Globus pallidus (tissue), 1 donor: ENCODE data around the gene SMU1.

Source experiments
- DNase-seq: peaks from one replicate; pipeline ENCODE4 v3.0.0-alpha.2; 2015; ENCODE audit warnings: low spot score

SMU1 gene

DNA sequence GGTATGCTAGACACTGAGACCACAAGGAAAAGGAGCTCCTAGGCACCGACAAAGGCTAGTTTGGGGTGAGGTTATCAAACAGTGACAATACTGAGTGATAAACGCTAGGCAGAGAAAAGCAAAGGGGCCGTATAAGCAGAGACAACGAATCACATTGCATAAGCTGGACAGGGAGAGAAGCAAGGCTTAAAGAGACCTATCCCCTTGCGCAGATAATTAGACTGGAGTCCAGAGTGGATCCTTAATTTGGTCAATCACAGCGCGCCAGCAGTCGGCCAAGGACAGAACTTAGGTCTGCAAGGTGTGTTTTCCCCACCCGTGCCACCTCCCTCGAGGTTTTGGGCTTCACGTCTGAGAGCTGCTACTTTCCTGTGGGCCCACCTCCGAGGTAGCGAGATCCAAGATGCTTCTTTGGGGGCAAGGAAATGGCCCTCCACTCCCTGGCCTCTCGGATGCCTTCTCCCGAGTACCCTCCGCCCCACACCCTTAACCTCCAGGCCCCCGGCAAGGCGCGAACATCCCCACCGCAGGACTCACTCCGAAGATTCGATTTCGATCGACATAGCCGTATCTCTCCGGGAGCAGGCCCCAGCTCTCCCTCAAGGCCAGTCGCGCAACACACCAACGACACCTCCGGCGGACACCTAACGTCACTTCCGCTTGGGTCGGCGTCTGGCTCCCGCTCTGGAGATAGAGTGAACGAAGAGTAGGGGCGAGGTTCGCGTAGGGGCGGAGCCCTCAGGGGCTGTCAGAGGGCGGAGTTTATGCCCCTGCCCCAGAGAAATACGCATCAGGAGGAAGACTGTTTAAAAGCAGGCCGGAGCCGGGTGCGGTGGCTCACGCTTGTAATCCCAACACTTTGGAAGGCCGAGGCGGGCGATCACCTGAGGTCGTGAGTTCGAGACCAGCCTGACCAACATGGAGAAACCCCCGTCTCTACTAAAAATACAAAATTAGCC is at the start of gene SMU1:
TSS of gene SMU1 (minus strand) at position 629 of the 959 bp plus-strand sequence. CDS start at position 563, 66 bp downstream.
- DNase-seq, result peak; percentile 94

- DNase-seq, result no peak
Measured at GRCh38 chr9:33125461-33125860, 49.0 kb upstream of the SMU1 start.

DNA sequence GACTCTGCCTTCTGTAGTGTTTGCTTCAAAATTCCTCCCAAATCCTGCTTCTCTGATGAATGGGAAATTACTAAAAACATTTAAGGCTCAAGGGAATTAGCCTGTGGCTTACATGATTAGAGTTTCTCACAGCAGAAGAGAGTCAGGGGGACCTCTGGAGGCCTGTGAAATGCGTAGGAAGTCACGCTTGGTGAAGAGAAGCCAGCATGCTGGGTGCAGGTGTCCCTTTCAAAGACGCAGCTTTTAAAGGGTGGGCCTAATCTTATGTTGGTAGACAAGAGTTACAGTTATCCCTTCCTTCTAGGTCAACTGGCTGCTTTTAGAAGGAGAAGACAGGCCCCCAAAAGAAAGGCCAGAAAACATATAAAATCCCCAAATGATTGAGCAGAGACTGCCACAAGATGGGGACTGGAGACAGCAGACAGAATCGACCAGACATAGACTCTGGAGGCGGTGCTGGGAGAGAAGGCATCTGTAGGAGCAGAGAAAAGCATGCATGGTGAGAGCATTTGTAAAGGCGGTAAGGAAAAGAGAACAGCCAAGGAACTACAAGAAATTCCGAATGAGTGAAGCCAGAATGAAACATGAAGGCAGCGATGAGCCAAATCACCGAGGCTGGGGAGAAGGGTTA is 48.4 kb upstream of the SMU1 start:
- no peak for DNase-seq

GRCh38 chr9:33124046-33124445 is 47.6 kb upstream of the SMU1 start:
- DNase-seq, result no peak

GRCh38 chr9:33123407-33124031 is 47.0 kb upstream of the SMU1 start:
- DNase-seq, result no peak

DNA sequence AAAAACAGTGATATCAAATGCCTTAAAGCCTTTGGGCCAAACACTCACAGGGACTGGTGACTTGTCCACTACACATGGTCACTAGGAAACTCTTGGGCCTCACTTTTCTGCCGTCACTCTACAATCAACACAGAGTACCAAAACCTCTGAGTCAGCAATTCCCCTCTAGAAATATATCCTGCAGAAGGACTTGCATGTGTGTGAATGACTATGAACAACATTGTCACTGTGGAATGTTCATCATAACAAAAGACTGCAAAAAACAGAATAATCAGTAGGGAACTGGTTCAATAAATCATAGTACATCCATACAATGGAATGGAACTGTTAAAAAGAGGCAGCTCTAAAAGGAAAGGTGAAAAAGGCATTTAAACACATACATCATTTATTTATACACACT is 44.1 kb upstream of the SMU1 start:
- no peak for DNase-seq

- DNase-seq, result no peak
Measured at GRCh38 chr9:33117796-33118195, 41.3 kb upstream of the SMU1 start.

- DNase-seq, result no peak
Measured at GRCh38 chr9:33117306-33117705, 40.8 kb upstream of the SMU1 start.

DNA sequence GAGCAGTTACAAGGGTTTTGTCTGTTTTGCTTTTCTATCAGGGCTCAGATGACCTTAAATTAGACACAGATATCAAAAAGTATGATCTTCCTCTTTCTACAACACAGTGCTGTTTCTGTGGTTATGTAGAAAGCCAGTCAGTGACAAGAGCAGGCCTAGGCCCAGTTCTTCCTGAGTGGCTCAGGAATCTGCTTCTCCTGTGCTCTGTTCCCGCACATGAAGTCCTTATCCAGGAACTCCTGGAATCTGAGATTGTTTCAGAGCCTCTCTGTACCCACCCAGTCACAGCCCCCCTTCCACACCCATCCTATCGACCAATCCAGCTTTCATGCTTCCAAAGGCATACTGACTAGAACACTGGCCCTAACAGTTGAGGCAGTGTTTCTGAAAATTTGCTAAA is 40.4 kb upstream of the SMU1 start:
- DNase-seq, result no peak

DNA sequence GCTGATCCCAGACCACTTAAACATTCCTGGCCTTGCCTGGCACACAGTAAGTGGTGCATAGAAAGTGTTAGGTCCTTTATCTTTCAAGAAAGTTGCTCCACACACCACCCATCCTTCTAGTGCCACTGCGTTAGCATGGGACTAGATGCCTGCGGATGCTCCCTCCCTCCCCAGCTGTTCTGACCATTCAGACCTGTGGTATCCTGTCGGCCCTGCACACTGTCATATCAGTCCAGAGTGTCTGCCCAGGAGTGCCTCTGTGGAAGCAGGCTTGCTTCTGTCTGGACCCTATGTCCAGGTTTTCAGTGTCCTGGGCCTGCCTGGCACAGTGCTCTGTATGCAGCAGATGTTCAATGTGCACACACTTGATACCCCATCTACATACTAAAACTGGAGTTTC is 38.3 kb upstream of the SMU1 start:
- no peak for DNase-seq

DNA sequence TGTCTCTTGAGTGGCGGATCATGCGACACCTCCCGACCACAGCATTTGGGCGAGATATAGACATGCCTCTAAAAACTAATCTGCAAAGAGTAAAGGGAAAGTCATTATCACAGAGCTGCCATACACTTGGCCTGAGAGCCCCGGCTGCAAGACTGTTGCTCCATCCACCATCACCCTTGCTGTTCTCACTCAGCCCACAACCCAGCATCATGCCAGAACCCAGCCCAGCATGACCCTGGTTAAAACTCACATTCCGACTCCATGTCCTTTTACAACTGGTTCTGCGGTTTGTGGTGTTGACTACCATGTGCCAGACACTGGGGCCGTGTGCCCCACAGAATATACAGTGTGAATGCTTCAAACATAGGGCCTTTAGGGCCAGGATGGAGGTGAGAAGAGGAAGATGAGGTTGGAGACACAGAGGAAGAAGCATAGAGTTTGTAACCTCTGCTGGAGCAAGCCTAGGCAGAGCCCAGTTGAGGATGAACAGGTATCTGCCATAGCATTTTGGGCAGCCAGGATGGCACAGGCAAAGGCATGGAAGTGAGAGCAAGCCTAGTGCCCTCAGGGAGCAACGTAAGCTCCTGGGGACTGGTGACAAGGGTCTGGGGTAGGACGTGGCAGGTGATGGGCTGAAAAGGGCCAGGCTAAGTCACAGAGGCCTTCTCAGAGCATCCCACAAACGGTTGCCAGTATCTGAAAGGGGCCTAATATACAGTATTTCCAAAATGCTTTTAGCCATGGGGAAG is 37.5 kb upstream of the SMU1 start:
- DNase-seq, result no peak

GRCh38 chr9:33112094-33112493 is 35.6 kb upstream of the SMU1 start:
- DNase-seq, result no peak

DNA sequence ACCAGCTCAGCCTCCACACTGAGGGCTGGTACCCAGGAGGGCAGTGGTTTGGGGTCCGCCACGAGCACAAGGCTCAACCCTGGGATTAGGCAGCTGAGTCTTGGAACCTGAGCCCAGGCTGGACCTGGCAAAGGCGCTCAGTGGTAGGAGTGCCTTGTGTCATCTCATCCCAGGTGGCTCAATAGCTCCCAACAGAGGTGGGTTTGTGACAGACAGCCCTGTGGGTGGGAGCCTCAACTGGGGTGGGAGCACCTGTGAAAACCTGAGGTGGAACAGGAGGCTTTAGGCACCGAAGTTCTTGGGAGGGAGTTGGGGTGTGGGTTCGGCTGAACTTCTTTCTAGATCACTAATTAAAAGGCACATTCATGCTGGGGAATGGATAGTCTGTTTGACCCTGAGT is 35.2 kb upstream of the SMU1 start:
- no peak for DNase-seq

DNA sequence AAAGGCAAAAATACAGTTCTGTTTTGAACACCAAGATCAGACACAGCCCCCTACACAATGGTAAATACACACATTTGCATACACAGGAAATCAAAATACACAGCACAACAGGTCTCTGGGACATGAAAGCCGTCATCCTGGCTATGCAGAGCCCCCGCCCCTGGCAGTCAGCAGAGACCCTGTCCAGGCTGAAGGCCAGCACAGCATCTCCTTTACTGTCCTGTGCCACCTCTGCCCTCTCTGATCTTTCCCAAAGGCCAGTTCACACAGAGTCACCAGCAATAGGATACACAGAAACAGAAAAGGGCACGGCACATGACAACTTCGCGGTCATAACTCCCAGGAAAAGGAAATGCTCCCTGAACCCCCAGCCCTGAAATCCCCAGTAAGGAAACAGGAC is 34.2 kb upstream of the SMU1 start:
- DNase-seq, result no peak

DNA sequence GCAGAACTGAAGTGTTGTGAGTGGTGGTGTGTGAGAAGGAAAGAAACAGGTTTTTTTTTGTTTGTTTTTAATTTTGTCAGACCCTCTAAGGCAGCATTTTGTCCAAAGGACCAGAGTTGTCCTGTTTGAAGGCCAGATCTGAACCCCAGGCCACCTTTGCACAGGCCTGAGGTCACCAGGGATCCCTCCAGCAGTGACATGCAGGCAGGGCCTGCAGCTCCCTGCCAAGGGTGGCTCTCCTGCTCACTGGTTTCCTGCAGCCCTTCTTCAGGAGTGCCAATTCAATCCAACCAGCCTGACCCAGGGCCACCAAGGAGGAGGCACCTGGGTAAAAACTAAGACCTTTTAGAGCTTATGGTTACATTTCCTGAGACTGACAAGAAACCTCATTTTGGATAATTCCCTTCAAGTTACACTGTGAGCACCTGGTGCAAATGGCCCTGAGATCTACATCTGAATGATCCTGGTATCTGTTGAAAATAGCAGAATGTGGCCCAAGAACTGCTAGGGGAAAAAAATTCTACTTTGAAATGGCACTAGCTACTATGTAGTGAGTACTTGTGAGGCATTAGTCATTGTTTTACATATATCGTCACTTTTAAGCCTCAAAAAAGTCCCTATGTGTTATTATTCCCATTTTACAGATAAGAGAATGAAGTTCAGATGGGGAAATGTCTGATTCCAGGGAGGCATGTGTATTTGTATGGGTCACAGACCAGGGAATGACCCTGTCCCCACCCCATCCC is 33.5 kb upstream of the SMU1 start:
- DNase-seq, result no peak

DNA sequence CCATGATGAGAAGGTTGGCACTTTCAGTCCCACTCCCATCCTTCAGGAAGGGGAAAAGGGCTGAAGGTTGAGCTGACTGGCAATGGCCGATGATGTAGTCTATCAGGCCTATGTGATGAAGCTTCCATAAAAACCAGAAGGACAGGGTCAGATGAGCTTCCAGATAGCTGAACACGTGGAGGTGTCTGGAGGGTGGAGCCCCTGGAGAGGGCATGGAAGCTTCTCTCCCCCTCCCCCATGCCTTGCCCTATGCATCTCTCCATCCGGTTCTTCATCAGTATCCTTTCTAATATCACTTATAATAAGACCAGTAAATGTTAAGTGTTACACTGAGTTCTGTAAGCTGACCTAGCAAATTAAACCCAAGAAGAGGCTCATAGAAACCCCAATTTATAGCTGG is 32.6 kb upstream of the SMU1 start:
- DNase-seq, result no peak

DNA sequence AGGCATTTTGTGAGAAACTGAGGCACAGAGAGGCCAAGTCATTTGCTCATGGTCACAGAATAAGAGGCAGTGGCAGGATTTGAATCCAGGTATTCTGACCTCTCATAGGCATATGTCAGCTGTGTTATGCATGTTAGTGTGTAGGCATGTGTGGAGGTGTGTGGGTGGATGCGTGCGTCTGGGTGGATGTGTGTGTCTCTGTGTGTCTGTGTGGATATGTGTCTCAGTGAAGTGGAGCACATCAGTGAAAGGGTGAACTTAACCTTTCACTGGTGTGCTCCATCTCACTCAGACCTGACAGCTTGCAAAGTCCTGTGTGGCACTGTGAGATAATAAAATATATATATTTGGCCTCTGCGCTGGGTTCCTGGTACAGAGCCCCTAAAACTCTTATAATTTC is 32.0 kb upstream of the SMU1 start:
- DNase-seq, result no peak

GRCh38 chr9:33107762-33108161 is 31.3 kb upstream of the SMU1 start:
- DNase-seq, result no peak

- no peak for DNase-seq
Measured at GRCh38 chr9:33106827-33107621, 30.6 kb upstream of the SMU1 start.

- no peak for DNase-seq
Measured at GRCh38 chr9:33106372-33106771, 29.9 kb upstream of the SMU1 start.

- no peak for DNase-seq
Measured at GRCh38 chr9:33105959-33106358, 29.5 kb upstream of the SMU1 start.
